Measurements from ENCODE around the gene TANC1. TPM values are rescaled to one million over a fixed set of nuclear protein-coding genes. Genes with fewer than 3 reads are reported as not detected.
A peak's percentile ranks its signal among the peaks of the same experiment; 100 is the strongest.

TANC1 gene
- total RNA-seq, 1 donor from 2014 or later: 36.9 TPM

DNA sequence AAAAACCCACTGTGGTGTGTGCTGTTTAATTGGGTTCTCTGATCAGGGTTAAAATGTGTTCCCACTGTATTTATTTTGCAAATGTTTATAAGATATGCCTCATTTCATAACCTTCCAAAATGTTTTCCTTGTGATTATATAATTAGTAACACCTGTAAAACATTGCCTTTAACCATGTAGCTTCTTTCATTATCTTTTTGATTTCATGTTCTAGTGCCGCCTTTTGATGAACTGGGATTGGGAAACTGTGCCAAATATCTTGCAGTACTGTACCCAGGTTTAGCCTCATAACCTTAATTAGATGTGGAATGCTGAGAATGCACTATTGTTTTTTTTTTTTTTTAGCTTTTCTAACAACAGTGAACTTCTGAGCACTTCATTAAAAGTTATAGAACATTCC, 96.9 kb downstream of the TANC1 start:
- no peaks in the 10 kb centered on the region for H3K27me3 Mint-ChIP-seq (ENCODE audit: unreplicated experiment)
- H3K4me1 Mint-ChIP-seq (ENCODE audit: unreplicated experiment): peaks cover 39% of the 10 kb centered on the region
- peak overlapping the region; percentile 74 for H3K27ac Mint-ChIP-seq (ENCODE audit: unreplicated experiment)
- no peak for DNase-seq (ENCODE audit: extremely low spot score, unreplicated experiment)
- H3K36me3 Mint-ChIP-seq (ENCODE audit: unreplicated experiment): peaks cover 24% of the 10 kb centered on the region
- no peak overlapping the region for H3K4me3 Mint-ChIP-seq (ENCODE audit: unreplicated experiment)
- no peaks in the 10 kb centered on the region for H3K9me3 Mint-ChIP-seq (ENCODE audit: unreplicated experiment)
- TF ChIP-seq, protein P1, sequence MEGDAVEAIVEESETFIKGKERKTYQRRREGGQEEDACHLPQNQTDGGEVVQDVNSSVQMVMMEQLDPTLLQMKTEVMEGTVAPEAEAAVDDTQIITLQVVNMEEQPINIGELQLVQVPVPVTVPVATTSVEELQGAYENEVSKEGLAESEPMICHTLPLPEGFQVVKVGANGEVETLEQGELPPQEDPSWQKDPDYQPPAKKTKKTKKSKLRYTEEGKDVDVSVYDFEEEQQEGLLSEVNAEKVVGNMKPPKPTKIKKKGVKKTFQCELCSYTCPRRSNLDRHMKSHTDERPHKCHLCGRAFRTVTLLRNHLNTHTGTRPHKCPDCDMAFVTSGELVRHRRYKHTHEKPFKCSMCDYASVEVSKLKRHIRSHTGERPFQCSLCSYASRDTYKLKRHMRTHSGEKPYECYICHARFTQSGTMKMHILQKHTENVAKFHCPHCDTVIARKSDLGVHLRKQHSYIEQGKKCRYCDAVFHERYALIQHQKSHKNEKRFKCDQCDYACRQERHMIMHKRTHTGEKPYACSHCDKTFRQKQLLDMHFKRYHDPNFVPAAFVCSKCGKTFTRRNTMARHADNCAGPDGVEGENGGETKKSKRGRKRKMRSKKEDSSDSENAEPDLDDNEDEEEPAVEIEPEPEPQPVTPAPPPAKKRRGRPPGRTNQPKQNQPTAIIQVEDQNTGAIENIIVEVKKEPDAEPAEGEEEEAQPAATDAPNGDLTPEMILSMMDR (IDR thresholded peaks at IDR 0.05): no peak

GRCh38 chr2:159065891-159066290, 97.5 kb downstream of the TANC1 start:
- Mint-ChIP-seq H3K4me3 (ENCODE audit: unreplicated experiment) (no peak overlapping the region), H3K36me3 (ENCODE audit: unreplicated experiment) (peaks cover 26% of the 10 kb centered on the region), H3K4me1 (ENCODE audit: unreplicated experiment) (peaks cover 44% of the 10 kb centered on the region), H3K9me3 (ENCODE audit: unreplicated experiment) (no peaks in the 10 kb centered on the region), H3K27me3 (ENCODE audit: unreplicated experiment) (no peaks in the 10 kb centered on the region), H3K27ac (ENCODE audit: unreplicated experiment) (peak overlapping the region; percentile 70)
- no peak for DNase-seq (ENCODE audit: extremely low spot score, unreplicated experiment)
- TF ChIP-seq, protein P1 (IDR thresholded peaks at IDR 0.05): no peak

DNA sequence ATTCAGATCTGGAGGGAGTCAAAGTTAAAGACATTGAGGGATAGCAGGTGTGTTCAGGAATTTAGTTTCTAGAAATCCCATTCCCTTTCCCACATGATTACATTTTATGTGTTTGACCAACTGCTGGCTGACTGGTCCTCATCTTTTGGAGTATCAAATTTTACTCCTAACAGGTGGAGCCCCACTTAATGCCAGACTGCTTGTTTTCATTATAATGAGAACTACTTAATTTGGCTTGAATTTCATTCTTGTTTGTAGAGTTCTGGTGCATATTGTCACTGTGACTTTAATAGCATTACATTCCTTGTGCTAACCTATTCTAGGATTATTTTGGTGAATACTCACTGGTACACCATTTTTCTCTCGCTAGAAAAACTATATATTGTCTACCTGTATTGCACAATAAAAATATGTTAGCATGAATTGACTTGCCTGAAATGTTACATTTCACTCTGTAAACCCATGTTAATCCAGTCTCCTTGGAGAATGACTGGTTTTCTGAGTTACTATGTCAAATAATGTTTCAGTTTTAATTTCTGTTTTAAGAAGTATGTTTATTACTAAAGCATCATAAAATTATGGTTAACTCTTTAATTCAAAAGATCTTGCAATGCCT, 98.2 kb downstream of the TANC1 start:
- TF ChIP-seq, protein P1 (IDR thresholded peaks at IDR 0.05): no peak
- peaks cover 25% of the 10 kb centered on the region for H3K36me3 Mint-ChIP-seq (ENCODE audit: unreplicated experiment)
- DNase-seq (ENCODE audit: extremely low spot score, unreplicated experiment): no peak
- H3K4me1 Mint-ChIP-seq (ENCODE audit: unreplicated experiment): peaks cover 51% of the 10 kb centered on the region
- H3K9me3 Mint-ChIP-seq (ENCODE audit: unreplicated experiment): no peaks in the 10 kb centered on the region
- H3K4me3 Mint-ChIP-seq (ENCODE audit: unreplicated experiment): no peak overlapping the region
- no peaks in the 10 kb centered on the region for H3K27me3 Mint-ChIP-seq (ENCODE audit: unreplicated experiment)
- no peak overlapping the region for H3K27ac Mint-ChIP-seq (ENCODE audit: unreplicated experiment)

DNA sequence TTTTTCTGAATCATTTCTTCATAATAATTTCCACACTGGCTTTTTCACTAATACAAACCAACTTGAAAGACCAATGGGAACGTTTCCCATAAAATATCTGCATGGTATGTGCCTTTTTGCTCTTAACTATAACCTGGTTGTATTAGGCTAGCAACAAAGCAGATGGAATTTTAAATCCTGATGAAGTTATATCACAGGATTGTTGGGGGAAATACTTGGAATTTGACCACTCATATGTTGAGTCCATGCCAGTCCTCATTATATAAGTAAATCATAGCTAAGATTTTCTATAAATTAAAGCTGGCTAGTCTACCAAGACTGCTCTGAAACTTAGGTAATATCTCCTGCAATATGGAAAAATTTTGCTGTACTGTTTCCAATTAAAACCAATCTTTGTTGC, 99.5 kb downstream of the TANC1 start:
- DNase-seq (ENCODE audit: extremely low spot score, unreplicated experiment): no peak
- Mint-ChIP-seq H3K27ac (ENCODE audit: unreplicated experiment) (no peak overlapping the region), H3K36me3 (ENCODE audit: unreplicated experiment) (peaks cover 24% of the 10 kb centered on the region), H3K27me3 (ENCODE audit: unreplicated experiment) (no peaks in the 10 kb centered on the region), H3K4me1 (ENCODE audit: unreplicated experiment) (peaks cover 60% of the 10 kb centered on the region), H3K4me3 (ENCODE audit: unreplicated experiment) (no peak overlapping the region), H3K9me3 (ENCODE audit: unreplicated experiment) (no peaks in the 10 kb centered on the region)
- TF ChIP-seq, protein P1 (IDR thresholded peaks at IDR 0.05): no peak

DNA sequence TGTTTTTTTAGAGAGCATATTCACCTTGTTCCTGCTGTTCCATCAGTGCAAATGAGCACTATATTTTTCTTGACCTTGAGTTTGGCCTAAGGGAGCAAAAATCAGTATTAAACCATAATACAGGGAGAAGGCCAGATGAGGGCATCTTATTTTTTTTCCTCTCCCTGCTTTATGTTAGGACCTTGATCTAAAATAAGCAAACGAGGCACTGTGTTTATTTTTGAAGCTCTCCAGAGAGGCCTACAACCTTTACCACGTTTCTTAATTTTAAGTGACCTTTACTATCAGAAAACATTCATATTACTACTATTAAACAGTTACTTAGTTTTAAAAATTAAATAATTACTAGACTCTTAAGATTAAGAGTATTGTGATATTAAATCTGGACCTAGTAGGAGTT, 100.8 kb downstream of the TANC1 start:
- TF ChIP-seq, protein P1 (IDR thresholded peaks at IDR 0.05): no peak
- H3K27ac Mint-ChIP-seq (ENCODE audit: unreplicated experiment): peak overlapping the region; percentile 86
- H3K36me3 Mint-ChIP-seq (ENCODE audit: unreplicated experiment): peaks cover 24% of the 10 kb centered on the region
- no peak overlapping the region for H3K4me3 Mint-ChIP-seq (ENCODE audit: unreplicated experiment)
- no peaks in the 10 kb centered on the region for H3K27me3 Mint-ChIP-seq (ENCODE audit: unreplicated experiment)
- no peak for DNase-seq (ENCODE audit: extremely low spot score, unreplicated experiment)
- no peaks in the 10 kb centered on the region for H3K9me3 Mint-ChIP-seq (ENCODE audit: unreplicated experiment)
- H3K4me1 Mint-ChIP-seq (ENCODE audit: unreplicated experiment): peaks cover 66% of the 10 kb centered on the region
